Fibroblast of lung (primary cell): Measurements from ENCODE around the gene RNMT.

Experiments used
- EZH2 ChIP-seq: IDR thresholded peaks from 2 replicates; pipeline ENCODE4 v1.5.1; 2012; ENCODE audit warnings: low read length, control low read depth, mild to moderate bottlenecking; ENCODE audit errors: missing control alignments
- TF ChIP-seq, protein P1 (sequence below), 2 donors: IDR thresholded peaks in 1 of 2; conservative IDR thresholded peaks in 1 of 2; 1 replicate in 1 of 2; 2 replicates in 1 of 2; pipeline ENCODE4 v1.5.1; 2011 to 2012; ENCODE audit warnings: low read length in 2 of 2, control low read depth in 1 of 2, inconsistent platforms in 1 of 2, low read depth in 1 of 2, mild to moderate bottlenecking in 1 of 2

DNA sequence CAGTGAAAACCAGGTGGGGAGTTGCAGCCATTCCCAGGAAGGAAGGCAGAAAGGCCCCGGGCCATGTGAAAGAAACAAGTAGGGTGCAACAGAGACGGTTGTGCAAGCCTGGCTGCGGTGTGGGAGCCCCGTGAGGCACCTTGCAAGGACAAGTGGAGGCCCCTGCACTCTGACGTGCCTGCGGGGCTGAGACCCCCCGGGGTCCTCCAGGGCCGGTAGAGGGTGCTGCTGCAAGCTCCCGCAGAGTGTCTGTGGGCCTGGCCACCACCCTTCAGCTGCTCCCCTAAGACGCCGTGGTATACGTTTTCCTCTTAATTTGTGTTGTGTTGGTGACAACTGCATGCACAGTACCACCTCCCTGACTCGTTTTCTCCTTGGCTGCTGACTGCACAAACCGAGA is 70.0 kb downstream of the RNMT start:
- TF ChIP-seq, protein P1, sequence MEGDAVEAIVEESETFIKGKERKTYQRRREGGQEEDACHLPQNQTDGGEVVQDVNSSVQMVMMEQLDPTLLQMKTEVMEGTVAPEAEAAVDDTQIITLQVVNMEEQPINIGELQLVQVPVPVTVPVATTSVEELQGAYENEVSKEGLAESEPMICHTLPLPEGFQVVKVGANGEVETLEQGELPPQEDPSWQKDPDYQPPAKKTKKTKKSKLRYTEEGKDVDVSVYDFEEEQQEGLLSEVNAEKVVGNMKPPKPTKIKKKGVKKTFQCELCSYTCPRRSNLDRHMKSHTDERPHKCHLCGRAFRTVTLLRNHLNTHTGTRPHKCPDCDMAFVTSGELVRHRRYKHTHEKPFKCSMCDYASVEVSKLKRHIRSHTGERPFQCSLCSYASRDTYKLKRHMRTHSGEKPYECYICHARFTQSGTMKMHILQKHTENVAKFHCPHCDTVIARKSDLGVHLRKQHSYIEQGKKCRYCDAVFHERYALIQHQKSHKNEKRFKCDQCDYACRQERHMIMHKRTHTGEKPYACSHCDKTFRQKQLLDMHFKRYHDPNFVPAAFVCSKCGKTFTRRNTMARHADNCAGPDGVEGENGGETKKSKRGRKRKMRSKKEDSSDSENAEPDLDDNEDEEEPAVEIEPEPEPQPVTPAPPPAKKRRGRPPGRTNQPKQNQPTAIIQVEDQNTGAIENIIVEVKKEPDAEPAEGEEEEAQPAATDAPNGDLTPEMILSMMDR (conservative IDR thresholded peaks at IDR 0.05 in 1 of 2, IDR thresholded peaks at IDR 0.05 in 1 of 2; ENCODE audit: low read depth in 1 of 2, low read length in 2 of 2) = no peak
- TF ChIP-seq EZH2 = no peak
